ENCODE data around the gene IQGAP1.
"Not testable (repeated sequence)": the region's sequence is repeated elsewhere in the genome, so short reads cannot be mapped to it uniquely, and the experiment has no call there.

IQGAP1 gene

DNA sequence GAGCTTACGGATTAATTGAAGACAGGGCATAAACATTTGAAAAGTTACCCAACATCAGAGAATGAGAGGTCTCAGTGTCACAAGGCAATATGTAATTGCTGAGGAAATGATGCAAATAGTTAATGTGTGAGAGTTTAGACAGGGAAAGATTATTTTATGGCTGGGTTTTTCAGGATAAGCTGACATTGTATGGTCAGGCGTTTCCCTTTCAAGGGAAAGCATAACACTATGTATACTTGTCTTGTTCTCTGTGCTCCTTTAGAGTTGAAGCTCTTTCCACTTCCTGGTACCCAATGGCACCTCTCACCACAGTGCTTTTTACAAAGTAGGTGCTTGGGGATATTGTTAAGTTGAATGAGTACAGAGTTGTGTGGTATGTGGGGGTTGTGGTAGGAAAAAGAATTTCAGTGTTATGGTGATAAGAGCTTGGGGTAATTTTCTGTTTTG, 19.9 kb downstream of the IQGAP1 start:
- no peak for DNase-seq (ENCODE audit: low read depth, low spot score)

GRCh38 chr15:90408657-90409056, 20.6 kb downstream of the IQGAP1 start:
- DNase-seq (ENCODE audit: low read depth, low spot score) = no peak

DNA sequence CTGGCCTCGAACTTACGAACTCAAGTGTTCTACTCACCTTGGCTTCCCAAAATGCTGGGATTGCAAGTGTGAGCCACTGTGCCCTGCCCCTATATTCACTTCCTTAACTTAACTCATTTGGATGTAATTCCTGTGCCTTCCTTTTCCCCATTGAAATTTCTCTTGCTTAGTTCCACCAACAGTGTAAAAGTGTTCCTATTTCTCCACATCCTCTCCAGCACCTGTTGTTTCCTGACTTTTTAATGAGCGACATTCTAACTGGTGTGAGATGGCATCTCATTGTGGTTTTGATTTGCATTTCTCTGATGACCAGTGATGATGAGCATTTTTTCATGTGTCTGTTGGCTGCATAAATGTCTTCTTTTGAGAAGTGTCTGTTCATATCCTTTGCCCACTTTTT, 21.5 kb downstream of the IQGAP1 start:
- DNase-seq (ENCODE audit: low read depth, low spot score) = not testable (repeated sequence)

- DNase-seq (ENCODE audit: low read depth, low spot score) = not testable (repeated sequence)
Observed at GRCh38 chr15:90410316-90410715, 22.3 kb downstream of the IQGAP1 start.

GRCh38 chr15:90411176-90411575, 23.1 kb downstream of the IQGAP1 start:
- DNase-seq (ENCODE audit: low read depth, low spot score) = no peak

DNA sequence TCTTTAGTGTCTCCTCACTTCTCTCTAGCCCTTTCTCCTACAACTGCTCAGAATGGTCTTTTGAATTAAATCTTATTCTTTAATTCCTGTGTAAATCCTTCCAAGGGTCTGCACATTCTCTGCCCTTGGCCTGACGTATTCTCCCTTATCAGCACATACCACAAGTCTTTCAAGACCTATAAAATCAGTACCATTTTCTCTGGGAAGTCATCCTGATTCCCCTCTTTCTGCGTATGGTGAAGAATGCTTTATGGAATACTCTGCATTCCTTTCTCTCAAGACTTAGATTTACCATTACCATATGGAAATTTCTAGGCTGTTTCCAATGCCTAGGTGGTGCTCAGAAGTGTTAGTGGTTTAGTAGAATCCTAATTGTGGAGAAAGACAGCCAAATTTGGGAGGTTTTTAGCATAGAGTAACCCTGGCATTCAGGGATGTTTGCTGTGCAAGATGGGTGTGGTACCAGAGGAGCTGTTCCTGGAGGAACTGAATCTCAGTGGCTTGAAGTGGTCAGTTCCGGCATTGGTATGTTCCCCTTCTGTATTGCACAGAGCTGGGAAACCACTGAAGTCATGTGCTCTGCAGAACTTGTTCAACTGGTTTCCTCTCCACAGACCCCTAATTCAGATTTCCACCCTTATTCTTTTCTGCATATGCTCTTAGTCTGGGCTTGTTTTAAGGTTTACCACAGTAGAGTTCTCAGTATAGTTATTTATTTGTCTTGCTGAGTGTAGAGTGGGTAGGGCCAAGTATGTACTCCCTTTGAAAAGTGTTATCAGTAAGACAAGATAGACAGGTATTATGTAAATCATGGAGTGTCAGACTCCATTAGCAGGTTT, 24.5 kb downstream of the IQGAP1 start:
- DNase-seq (ENCODE audit: low read depth, low spot score) = no peak

DNA sequence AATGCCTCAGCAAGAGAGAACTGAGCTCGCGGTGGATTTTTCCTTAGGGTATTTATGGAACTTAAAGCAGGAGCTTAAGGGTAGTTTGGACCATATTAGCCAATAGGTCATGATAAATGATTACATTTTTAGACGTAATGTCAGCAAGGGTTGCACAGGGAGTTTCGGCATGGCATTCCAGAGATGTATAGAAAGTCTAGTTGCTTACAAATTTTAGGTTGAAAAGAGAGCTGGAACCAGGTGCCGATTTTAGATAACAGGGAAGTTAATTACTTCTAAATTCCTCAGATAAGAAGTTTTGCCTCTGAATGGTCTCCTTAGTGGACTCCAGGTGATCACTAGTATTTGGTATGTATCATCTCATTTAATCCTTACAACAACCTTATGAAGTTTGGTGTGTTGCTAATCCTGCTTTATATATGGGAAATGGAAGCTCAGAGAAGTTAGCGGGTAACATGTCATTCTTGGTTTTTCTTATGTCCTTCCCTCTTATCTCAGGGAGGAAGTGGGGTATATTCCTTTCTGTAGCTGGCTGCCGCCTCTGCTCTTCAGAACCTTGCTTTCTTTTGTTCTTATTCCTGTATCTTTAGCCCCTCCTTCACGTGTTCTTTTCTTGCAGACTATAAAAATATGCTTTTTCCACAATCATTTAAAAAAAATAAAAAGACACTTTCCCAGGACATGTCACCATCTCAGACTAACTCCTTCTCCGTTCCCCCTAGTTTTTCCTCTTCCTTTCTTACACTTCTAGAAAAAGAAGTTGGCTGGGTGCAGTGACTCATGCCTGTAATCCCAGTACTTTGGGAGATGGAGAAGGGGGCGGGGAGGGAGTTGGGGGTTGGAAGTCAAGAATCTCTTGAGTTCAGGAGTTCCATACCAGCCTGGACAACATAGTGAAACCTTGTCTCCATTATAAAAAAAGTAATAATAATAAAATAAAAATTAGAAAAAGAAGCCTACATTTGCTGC, 25.7 kb downstream of the IQGAP1 start:
- DNase-seq (ENCODE audit: low read depth, low spot score) = no peak

GRCh38 chr15:90414408-90415028, 26.5 kb downstream of the IQGAP1 start:
- no peak for DNase-seq (ENCODE audit: low read depth, low spot score)

GRCh38 chr15:90416052-90416451, 28.0 kb downstream of the IQGAP1 start:
- not testable (repeated sequence) for DNase-seq (ENCODE audit: low read depth, low spot score)

GRCh38 chr15:90418627-90419026, 30.6 kb downstream of the IQGAP1 start:
- DNase-seq (ENCODE audit: low read depth, low spot score) = no peak

DNA sequence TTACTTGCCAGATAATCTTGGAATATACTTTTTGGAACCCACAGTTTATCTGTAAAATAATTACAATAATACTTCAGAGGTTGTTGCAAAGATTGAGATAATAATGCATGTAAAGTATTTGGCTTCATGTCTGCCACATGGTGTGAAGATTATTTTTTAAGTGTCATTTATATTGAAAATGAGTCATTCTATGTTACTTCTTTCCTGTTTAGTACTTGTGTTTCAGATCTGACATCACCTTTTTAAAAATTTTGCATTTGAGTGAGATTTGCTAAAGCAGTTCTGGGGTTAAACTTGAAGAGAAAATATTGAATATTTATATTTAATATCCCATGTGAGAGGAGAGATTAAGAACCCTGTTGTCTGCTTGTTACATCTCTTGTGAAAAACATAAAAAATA, 31.2 kb downstream of the IQGAP1 start:
- DNase-seq (ENCODE audit: low read depth, low spot score) = no peak

DNA sequence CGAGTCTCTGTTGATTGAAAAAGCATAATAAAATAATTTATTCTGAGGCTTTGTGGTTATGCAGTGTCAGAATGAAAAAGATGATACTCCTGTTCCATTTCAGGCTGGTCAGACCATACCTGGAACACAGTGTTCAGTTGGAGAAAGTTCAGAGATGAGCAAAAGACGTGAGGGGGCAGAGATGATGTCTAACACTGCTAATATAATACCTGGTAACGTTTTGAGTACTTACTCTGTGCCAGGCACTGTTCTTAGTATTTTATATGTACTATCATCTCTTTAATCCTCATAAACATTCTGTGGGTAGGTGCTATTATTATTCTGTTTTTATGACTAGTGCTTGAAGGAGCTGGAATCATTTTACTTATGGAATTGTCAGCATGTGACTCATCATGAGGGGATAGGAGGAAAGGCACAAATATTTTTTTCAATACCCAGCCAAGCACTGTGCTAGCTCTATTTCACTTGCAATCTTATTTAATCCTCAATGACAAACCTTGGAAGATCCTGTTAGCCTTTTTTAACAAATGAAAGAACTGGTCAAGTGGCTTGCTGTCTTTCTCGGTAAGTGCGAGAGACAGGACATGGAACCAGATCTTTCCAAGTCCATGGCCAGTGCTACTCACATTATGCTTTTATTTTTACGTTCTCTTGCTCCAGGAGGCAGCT, 31.8 kb downstream of the IQGAP1 start:
- no peak for DNase-seq (ENCODE audit: low read depth, low spot score)

GRCh38 chr15:90420451-90420850, 32.4 kb downstream of the IQGAP1 start:
- DNase-seq (ENCODE audit: low read depth, low spot score) = no peak

DNA sequence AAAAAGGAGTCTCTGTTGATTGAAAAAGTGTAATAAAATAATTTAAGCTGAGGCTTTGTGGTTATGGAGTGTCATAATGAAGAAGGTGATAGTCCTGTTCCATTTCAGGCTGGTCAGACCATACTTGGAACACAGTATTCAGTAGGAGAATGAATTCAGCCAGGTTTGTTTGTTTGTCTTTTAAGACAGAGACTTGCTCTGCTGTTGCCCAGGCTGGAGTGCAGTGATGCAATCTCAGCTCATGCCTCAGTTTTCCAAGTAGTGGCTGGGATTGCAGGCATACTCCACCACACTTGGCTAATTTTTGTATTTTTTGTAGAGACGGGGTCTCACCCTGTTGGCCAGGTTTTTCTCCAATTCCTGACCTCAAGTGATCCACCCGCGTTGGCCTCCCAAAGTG, 33.5 kb downstream of the IQGAP1 start:
- DNase-seq (ENCODE audit: low read depth, low spot score) = no peak

- no peak for DNase-seq (ENCODE audit: low read depth, low spot score)
Observed at GRCh38 chr15:90422043-90422442, 34.0 kb downstream of the IQGAP1 start.

GRCh38 chr15:90422936-90423335, 34.9 kb downstream of the IQGAP1 start:
- no peak for DNase-seq (ENCODE audit: low read depth, low spot score)

DNA sequence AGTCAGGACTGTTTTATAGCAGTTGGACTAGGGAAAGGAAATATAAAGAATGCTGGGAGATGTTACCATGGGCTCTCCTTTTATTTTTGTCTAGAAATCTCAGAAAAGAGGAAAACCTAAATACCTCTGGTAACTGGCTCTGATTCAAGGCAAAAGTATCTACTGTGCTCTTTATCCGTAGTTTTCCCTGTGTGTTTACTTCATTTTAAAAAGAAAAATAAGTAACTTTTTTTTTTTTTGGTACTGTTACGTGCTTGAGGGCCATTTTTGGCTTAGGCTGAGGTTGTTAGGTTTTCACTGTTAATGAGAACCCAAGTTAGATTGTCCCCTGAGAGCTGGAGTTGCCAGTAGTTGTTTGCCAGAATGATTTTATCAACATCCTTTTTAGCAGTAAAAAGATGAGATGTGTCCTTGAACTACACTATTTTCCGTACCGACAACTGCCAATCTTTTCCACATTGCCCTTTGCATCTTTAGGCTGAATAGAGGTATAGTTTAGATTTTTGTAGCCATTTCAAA, 35.8 kb downstream of the IQGAP1 start:
- DNase-seq (ENCODE audit: low read depth, low spot score) = no peak

DNA sequence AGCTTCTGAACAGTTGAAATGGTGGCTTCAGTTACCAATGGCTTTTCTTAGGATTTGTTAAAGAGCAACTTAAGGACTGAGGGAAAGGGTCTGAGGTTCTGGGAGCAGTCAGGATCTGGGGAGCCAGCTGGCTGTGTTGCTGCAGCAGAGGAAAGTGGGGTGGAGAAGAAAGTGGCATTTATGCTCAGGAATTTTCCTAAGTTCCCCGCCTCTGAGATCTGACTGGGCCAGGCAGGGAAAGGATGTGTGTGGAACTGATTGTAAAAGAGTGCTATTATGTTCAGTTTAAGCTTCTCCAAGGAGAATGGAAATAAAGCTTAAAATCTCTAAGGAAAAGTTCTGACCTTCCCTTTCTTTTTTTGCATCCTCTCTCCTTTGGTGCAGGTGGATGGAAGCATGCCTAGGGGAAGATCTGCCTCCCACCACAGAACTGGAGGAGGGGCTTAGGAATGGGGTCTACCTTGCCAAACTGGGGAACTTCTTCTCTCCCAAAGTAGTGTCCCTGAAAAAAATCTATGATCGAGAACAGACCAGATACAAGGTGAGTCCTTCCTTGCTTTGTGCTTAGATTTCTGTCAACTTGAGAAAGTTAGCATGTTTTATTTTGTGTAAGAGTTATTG, 37.8 kb downstream of the IQGAP1 start:
- no peak for DNase-seq (ENCODE audit: low read depth, low spot score)

- DNase-seq (ENCODE audit: low read depth, low spot score) = no peak
Observed at GRCh38 chr15:90427185-90427584, 39.1 kb downstream of the IQGAP1 start.

- DNase-seq (ENCODE audit: low read depth, low spot score) = no peak
Observed at GRCh38 chr15:90432253-90432652, 44.2 kb downstream of the IQGAP1 start.

Measured in activated CD4-positive, CD25-positive, alpha-beta regulatory T cell treated with anti-CD3 and anti-CD28 coated beads, Interleukin-2, amount 50 U/mL, for 16 hours (primary cell).